ENCODE measurements around the gene FRG2C.
A peak's percentile ranks its signal among the peaks of the same experiment; 100 is the strongest.
"Not testable (repeated sequence)": the region's sequence is repeated elsewhere in the genome, so short reads cannot be mapped to it uniquely, and the experiment has no call there.

The FRG2C gene

GRCh38 chr3:75664028-75664427 is at the start of gene FRG2C:
Gene FRG2C, plus strand, starts transcription at chr3:75664328. Its CDS starts 52 bp downstream, at chr3:75664380.
- DNase-seq = not testable (repeated sequence)

GRCh38 chr3:75618666-75619305 is 45.3 kb upstream of the FRG2C start:
- peak; percentile 71 for DNase-seq

DNA sequence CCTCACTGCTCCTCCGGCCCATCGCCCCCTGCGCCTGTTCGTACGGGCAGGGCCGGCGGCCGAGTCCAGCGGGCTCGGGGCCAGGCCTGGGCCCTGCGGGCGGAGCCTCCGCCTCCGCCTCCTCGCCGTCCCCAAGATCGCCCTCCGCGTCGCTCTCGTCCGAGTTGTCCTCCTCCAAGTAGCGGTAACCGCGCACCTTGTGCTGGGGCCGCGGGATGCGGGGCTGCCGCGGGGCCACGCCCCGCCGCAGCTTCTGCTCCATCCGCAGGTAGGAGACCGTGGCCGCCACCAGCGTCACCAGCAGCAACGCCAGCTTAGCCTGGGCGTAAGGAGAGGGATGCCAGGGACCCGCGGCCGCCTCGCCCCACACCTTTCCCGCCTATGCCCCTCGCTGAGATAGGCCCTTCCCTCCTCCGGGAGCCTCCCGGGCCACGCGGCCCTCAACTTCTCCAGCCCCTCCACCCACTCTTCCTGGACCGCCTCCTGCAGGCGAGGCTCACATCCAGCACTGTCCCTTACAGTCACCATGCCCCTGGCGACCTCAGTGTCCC is 44.6 kb upstream of the FRG2C start:
- peak; percentile 53 for DNase-seq

DNA sequence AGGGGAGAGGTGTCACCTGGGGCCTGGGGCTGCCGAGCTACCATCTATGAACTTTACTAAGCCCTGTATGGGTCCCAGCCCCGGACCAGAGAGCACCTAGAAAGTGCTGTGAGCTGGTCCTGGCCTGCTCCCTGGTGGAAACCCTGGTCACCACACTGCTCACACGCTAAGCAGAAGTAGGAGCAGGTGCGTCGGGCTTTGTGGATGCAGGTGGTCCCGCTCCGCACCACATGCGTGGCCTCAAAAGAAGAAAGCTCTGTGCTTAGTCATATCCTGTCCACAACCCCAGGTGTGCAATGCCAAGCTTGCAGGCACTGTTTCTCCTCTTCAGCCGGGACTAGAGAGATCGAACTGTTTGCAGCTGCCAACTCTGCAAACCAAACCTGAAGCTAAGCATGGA is 42.4 kb upstream of the FRG2C start:
- peak; percentile 39 for DNase-seq

DNA sequence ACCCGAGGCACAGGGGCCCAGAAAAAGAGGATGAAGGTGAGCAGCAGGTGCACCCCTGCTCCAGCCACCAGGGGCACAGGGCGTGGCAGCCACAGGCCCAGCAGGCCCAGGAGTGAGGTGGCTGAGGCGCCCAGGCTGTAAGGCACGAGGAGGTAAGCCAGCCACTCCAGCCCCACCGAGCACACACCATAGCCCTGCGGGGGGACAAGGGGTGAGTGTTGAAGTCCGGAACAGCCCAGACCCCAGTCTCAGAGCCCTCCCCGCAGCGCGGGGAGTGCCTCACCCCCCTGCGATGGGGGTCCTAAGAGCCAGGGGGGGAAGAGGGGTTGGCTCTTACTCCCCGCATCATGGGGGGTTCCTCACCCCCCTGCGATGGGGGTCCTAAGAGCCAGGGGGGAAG is 40.5 kb upstream of the FRG2C start:
- not testable (repeated sequence) for DNase-seq

GRCh38 chr3:75630887-75631535 is 33.1 kb upstream of the FRG2C start:
- not testable (repeated sequence) for DNase-seq

- DNase-seq = no peak
Observed at GRCh38 chr3:75631541-75631940, 32.6 kb upstream of the FRG2C start.

- DNase-seq = not testable (repeated sequence)
Observed at GRCh38 chr3:75638947-75639346, 25.2 kb upstream of the FRG2C start.

GRCh38 chr3:75641107-75641517 is 23.0 kb upstream of the FRG2C start:
- not testable (repeated sequence) for DNase-seq

- DNase-seq = not testable (repeated sequence)
Observed at GRCh38 chr3:75643031-75643800, 20.9 kb upstream of the FRG2C start.

- not testable (repeated sequence) for DNase-seq
Observed at GRCh38 chr3:75645548-75645947, 18.6 kb upstream of the FRG2C start.

GRCh38 chr3:75650191-75650590 is 13.9 kb upstream of the FRG2C start:
- no peak for DNase-seq

DNA sequence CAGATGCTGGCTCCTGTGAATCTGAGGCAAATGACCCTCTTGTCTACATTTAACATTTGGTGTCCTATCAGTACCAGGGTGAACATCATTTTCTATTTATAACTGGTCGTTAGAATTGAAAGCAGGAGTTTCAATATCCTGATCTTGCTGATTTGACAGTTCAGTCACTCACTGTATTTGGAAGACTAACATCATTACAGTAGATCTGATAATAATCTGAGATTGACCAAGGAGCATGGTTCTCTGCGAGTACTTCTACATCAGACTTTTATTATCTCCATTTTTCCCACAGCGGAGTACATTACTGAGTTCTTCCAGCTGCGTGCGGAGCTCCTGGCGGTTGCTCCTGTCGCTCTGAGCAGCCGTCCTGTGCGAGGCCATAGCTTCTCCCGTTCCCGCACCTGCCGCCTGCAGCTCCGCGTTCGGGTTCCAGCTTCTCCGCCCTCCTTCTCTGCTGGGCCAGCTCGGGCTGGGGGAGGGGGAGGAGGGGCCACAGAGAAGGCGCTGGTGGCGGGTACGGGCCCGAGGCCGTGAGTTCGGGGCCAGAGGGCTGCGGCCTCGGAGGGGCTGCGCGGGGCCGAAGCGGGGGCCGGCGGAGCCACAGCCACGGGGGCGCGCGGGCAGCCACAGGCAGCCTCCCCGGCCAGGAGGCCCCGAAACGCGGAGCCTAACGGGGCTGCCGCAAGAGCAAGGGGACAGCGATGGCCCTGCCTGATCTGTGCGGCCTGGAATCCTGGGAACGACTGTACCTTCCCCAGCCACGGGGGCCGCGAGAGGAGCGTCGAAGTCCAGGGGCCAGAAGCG is 8.8 kb upstream of the FRG2C start:
- not testable (repeated sequence) for DNase-seq

GRCh38 chr3:75655956-75656355 is 8.2 kb upstream of the FRG2C start:
- DNase-seq = not testable (repeated sequence)

- DNase-seq = not testable (repeated sequence)
Observed at GRCh38 chr3:75658411-75659107, 5.6 kb upstream of the FRG2C start.

- DNase-seq = not testable (repeated sequence)
Observed at GRCh38 chr3:75659108-75659433, 5.1 kb upstream of the FRG2C start.

GRCh38 chr3:75665626-75666025 is 1.5 kb downstream of the FRG2C start:
- DNase-seq = not testable (repeated sequence)

- DNase-seq = not testable (repeated sequence)
Observed at GRCh38 chr3:75667757-75668701, 3.9 kb downstream of the FRG2C start.

- not testable (repeated sequence) for DNase-seq
Observed at GRCh38 chr3:75668759-75669347, 4.7 kb downstream of the FRG2C start.
